Activated CD4-positive, alpha-beta T cell treated with anti-CD3 and anti-CD28 coated beads, Interleukin-2, amount 50 U/mL, for 16 hours (primary cell): ENCODE data around the gene KCNJ12.
"Not testable (repeated sequence)": the region's sequence is repeated elsewhere in the genome, so short reads cannot be mapped to it uniquely, and the experiment has no call there.

Experiments
- DNase-seq: peaks from one replicate; pipeline ENCODE4 v3.0.0-alpha.2; 2020

Gene KCNJ12

DNA sequence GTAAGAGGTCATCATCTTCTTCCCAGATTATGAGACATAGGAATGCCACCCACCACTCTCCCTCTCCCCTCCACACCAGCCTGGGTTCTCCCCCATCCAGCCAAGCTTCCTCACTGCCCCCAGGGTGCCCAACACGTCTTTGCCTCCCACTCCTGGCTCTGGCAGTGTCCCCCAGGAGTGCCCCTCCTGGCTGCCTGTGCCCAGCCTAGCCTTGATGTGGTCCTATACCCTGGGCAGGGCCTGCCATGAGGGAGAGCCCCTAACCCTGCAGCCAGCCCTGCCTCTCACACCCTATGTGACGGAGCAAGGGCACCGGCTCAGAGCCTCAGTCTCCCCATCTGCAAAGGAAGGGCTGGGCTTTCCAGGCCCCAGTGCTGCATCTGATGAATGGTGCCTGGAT is 33.8 kb downstream of the KCNJ12 start:
- DNase-seq = not testable (repeated sequence)

- not testable (repeated sequence) for DNase-seq
Observed at GRCh38 chr17:21410371-21410770, 34.2 kb downstream of the KCNJ12 start.

DNA sequence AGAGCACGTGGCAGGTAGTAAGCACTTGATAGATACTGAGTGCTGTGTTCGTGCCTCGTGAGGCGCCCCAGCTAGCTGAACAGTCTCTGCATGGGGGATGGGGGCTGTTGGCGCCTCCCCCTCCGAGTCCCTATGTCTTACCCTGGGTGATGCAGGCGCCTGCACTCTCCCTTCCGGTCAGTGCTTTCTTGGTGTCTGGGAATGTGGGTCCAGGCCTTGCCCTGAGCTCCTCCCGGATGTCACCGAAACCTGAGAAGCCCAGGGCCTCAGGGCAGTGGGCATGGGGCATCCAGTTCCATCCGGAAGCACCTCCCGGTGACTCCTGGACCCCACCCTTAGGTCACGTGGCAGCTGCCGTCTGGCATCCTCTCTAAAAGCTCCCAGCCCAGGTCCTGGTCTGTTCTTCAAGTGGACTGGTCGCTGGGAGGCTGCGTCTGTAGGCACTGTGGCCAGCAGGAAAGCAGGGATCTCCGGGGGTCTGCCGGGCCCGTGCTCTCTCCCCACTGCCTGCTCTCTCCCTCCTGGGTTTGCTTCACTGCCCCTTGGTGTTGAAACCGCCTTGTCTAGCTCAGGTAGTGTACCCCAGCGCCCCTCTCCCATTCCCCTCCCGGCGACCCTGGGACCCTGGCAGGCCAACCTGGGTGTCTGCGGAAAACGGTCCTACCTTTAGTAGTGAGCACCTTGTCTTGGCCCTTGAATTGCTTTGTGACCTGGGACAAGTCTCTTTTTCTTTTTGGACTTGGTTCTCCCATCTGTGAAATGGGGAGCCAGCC is 34.9 kb downstream of the KCNJ12 start:
- DNase-seq = not testable (repeated sequence)

DNA sequence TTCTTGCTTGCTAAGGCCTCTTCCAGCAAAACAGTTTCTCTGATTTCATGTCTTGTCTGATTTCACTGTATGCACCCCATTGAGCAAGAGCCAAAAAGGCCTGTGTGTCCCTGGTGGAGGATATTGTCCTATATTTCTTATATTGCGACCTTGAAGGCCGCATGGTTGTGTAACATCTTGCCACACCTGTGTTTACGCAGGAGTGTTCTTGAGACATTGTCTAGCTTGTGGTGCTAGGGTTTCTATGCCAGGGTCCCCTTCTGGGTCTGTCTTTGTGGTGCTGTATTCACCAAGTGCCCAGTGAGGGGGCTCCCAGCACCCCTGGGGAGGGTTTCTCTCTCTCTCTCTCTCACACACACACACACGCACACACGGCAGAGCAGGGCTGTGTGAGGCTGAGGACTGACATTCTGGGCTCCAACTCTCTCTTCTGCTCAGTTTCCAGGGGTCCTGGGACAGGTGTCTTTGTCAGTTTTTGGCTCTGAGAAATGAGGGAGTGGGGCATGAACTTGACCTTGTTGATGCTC is 35.6 kb downstream of the KCNJ12 start:
- not testable (repeated sequence) for DNase-seq

DNA sequence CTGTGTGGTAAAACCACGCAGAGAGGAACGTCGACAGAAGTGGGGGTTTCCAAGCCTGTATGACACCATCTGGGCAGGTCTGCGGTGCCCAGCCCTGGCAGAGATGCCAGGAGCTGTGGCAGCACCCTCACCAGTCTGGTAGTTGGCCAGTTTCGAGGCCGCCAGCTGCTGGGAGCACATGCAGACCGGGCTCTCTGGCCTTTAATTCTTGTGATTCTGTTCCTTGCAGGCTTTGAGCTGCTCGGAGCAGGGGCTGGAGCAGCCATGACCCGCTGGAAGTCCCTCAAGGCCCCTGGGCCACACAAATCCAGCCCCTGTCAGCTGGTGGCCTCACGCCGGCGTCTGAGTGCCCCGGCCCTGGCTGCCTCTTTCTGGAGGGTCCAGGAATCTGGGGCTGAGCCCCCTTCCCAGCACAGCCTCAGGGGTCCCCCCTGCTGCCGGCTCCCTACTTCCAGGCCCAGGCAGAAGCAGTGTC is 36.1 kb downstream of the KCNJ12 start:
- not testable (repeated sequence) for DNase-seq

GRCh38 chr17:21413570-21414279 is 37.6 kb downstream of the KCNJ12 start:
- DNase-seq = not testable (repeated sequence)

GRCh38 chr17:21414616-21415015 is 38.5 kb downstream of the KCNJ12 start:
- DNase-seq = not testable (repeated sequence)

DNA sequence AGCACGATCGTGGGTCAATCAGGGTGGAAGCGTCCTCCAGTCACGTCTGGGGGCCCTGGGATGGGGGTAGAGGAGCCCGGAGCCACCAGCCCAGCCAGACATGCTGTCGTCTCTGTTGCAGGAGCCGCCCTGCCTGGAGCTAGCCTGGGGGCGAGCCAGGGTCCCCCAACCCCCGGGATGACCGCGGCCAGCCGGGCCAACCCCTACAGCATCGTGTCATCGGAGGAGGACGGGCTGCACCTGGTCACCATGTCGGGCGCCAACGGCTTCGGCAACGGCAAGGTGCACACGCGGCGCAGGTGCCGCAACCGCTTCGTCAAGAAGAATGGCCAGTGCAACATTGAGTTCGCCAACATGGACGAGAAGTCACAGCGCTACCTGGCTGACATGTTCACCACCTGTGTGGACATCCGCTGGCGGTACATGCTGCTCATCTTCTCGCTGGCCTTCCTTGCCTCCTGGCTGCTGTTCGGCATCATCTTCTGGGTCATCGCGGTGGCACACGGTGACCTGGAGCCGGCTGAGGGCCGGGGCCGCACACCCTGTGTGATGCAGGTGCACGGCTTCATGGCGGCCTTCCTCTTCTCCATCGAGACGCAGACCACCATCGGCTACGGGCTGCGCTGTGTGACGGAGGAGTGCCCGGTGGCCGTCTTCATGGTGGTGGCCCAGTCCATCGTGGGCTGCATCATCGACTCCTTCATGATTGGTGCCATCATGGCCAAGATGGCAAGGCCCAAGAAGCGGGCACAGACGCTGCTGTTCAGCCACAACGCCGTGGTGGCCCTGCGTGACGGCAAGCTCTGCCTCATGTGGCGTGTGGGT is 39.2 kb downstream of the KCNJ12 start:
- DNase-seq = not testable (repeated sequence)

DNA sequence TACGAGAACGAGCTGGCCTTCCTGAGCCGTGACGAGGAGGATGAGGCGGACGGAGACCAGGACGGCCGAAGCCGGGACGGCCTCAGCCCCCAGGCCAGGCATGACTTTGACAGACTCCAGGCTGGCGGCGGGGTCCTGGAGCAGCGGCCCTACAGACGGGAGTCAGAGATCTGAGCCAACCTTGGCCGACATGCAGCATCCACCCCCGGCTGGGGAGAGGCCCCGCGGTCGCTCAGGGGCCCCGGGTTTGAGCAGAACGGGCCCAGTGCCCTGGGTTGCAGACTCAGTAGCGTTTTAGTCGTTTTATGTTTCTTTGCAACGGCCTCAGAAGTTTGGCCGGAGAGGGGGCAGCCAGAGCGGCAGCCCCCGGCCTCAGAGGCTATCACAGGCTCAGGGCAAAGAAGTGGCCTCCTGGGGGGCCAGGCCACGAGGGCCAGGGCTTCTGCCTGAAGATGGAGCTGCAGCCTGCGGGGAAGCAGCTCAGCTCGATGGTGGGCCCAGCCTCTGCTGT is 40.4 kb downstream of the KCNJ12 start:
- not testable (repeated sequence) for DNase-seq

DNA sequence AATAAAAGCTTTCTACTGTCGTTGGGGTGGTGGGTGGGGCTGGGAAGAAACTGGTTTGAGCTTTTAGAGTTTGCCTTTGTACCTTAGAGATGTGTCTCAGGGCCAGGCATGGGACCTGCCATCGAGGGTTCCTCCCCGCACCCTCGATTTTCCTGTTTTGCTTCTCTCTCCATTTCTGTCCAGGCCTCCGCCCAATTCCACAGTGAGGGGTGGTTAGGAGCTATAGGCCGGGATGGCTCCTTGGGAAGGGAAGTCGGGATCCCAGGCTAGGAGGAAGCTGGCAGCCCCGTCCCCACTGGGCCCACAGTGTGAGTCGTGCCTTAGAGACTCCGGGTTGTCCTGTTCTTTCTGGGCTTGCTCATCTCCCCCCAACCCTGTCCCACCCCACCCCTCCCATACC is 41.2 kb downstream of the KCNJ12 start:
- not testable (repeated sequence) for DNase-seq

DNA sequence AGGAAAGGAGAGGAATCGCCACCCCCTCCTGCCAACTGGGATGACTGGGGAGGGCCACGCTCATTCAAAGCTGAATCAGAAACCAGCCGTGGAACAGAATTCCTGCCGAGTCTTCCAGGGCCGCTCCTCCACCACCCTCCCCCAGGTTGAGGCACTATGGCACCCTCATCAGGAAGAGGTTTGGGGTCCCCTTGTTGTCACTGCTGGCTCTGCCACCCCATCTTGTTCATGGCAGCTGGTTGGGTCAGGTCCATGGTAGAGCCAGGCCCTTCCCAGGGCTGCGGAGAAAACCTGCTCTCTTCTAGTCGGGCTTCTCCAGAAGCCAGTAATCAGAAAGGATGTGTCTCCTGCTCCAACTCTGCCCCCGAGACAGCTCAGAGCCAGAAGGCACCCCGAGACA is 41.8 kb downstream of the KCNJ12 start:
- no peak for DNase-seq

- no peak for DNase-seq
Observed at GRCh38 chr17:21418446-21419298, 42.5 kb downstream of the KCNJ12 start.

DNA sequence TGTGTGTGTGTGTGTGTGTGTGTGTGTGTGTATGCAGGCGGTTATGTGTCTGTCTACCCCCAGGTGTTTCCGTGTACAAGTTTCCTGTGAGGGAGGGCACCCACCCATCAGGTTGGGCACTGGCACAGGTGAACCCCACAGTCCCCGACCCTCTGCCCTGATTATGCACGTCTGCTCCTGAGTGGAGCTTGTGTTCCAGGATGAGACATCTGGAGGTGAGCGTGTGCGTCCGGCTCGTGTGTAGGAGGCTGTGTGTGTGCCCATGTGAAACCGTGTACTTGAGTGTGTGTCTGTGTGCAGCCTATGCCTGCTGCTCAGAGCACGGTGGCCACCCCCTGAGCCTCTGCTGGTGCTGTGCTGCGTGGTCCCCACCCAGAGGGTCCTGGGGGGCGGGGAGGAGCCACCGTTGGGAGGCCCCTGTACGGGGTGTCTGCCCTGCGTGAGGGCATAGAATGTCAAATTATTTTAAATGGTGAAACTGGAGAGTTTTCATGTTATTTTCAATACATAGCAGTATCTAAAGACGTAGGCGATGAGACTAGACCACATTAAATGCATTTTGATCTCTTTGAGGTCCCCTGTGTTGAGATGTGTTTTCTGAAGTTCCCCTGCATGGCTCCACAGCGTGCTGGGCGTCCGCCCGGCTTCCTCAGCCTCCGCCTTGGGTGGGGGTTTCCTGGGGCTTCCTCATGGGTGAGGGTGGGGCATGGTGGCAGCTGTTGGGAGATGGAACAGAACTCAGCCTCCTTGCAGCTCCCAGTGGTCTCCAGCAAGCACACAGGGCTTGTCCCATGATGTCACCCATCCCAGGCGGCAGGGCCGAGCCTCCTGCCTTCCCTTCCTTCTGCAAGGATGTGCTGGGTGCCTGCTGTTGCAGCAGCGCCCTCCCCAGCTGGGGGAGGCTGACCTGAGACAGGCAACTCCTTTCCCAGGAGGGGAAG is 43.4 kb downstream of the KCNJ12 start:
- no peak for DNase-seq

DNA sequence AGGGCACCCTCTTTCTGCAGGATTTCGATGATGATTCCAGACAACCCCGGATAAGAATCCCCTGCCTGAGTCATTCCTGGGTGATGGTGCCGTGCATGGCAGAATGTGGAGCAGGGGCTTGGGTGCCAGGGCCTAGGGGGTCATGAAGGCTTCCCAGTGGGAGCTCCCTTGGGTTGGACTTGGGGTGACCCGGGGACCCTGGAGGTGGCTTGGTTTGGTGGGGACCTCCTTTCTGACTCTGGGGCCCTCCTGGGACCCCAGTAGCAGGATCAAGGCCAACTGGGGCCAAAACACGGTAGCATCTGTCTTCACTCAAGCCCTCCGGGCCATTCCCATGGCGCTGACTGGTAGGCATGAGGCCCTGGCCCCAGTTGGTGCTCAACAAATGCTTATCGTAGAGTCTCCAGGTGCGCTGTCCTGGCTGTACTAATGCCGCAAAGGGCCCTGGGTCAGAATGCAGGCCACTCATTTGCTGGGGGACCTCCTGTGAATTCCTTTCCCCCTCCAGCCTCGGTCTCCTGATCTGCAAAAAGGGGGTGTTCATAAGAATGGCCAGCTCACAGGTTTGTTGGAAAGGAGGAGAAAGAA is 44.4 kb downstream of the KCNJ12 start:
- not testable (repeated sequence) for DNase-seq

DNA sequence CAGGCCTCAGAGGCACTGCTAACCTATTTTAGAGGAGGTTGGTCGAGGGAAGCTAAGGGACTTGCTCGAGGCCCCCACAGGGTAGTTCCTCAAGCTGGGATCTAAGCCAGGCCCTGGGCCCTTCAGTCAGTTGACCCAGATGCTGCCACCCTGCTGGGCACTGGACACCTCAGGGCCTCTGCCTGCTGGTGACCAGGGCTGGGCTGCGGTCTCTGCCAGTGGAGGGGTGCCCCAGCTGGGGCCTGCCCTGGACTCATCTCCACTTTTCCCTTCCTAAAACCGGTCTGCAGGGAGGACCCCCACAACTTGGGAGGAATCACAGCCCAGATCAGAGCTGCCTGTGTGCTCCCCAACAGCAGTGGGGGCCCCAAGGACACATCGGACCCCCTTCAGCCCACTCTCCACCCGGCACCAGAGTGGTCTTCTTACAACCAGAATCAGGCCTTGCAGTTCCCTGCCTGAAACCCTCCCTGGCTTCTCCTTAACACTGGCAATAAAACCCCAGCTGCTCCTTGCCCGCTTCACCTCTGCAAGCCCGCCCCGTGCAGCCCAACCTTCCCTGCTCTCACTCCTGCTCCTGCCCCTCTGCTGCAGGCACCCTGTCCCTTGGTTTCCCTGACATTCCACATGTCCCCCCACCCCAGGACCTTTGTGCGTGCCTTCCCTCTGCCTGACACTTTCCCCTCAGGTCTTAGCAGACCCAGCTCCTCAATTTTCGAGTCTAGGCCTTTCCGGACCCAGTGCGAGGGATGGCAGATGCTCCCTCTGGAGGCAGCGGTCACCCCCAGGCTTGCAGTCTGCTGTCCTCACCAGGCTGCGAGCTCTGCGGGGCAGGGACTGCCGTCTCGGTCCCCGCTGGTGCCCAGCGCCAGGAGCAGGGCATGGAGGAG is 45.5 kb downstream of the KCNJ12 start:
- DNase-seq = not testable (repeated sequence)

DNA sequence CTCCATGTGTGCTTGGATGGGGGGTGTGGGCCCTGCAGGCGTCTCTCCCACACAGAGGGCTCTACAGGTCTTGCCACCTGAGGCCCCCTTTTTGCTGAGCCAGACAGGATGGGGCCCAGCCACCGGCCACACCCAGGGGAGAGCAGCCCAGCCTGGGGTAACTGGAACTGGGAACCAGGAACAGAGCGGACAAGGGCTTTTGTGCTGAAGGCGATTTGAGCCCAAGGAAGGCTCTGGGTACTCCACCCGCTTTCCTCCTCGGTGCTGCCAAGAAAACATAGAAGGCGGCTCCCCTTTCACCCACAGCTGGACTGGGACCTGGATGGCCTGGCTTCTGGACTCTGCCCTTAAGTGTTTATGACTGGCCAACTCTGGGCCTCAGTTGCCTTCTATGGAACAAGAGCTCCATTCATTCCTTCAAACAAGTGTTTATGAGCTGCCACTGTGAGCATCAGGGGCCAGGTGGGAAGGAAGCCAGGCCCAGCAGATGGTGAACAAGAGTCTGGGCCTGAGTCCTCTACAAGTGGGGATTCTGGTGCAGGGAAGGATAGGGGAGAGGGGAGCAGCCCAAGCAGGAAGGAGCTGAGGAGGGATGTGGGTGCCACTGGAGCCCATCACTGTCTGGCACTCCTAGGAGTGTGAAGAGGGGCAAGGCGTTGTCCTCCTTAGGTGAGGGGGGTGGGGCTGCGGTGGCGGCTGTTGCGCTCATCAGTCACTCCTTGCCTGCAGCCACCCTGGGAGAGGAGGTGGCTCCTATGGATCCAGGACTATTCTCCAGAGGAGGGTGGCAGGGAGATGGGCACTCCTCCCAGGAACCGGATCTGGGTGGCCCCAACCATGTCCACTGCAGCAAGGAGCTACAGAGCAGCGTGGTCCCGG is 46.4 kb downstream of the KCNJ12 start:
- DNase-seq = not testable (repeated sequence)

DNA sequence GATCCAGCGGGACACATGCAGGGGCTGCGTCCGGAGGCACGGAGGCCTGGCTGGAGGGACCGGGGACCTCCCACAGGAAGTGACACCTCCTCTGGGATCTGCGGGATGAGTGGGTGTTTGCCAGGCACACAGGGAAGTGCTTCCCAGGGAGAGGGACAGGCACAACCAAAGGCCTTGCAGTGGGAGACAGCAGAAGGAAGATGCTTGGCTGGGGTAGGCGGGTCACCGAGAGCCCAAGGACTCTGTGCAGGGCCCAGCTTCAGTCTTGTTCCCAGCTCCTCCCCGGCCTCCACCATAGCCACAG is 47.0 kb downstream of the KCNJ12 start:
- DNase-seq = not testable (repeated sequence)

GRCh38 chr17:21424697-21425096 is 48.5 kb downstream of the KCNJ12 start:
- DNase-seq = not testable (repeated sequence)
